Activated CD4-positive, alpha-beta T cell treated with anti-CD3 and anti-CD28 coated beads, Interleukin-2, amount 10 ng/mL, durations not matched to agents 24 days and 14 days (primary cell): ENCODE measurements around the gene ATRX. TPM values are rescaled to one million over a fixed set of nuclear protein-coding genes. Genes with fewer than 3 reads are reported as not detected.
"Not testable (repeated sequence)": the region's sequence is repeated elsewhere in the genome, so short reads cannot be mapped to it uniquely, and the experiment has no call there.

Source experiments
- DNase-seq: peaks from one replicate; pipeline ENCODE4 v3.0.0; 2022
- H3K27ac Mint-ChIP-seq: one replicate; pipeline ENCODE4 v1.8.0; 2022; ENCODE audit warnings: mild to moderate bottlenecking, mixed read lengths
- H3K27me3 Mint-ChIP-seq: one replicate; pipeline ENCODE4 v1.8.0; 2022; ENCODE audit warnings: mixed read lengths
- H3K36me3 Mint-ChIP-seq: one replicate; pipeline ENCODE4 v1.8.0; 2022; ENCODE audit warnings: low read depth, mild to moderate bottlenecking, mixed read lengths
- H3K4me1 Mint-ChIP-seq: one replicate; pipeline ENCODE4 v1.8.0; 2021; ENCODE audit warnings: mixed read lengths
- H3K4me3 Mint-ChIP-seq: one replicate; pipeline ENCODE4 v1.8.0; 2022; ENCODE audit warnings: mild to moderate bottlenecking, moderate library complexity, mixed read lengths
- H3K9me3 Mint-ChIP-seq: one replicate; pipeline ENCODE4 v1.8.0; 2021; ENCODE audit warnings: mixed read lengths
- intact Hi-C: fragments of 100-400 bp; cut with micrococcal nuclease; formaldehyde crosslinking; loops from one replicate; pipeline ENCODE4 v1.15.1; 2023
- total RNA-seq: library from RNA; stranded (reverse); gene quantifications from 2 replicates; pipeline ENCODE4 v1.2.3, GENCODE V29; 2022

The ATRX gene
- total RNA-seq, 1 donor from 2014 or later, result 72.9 TPM

DNA sequence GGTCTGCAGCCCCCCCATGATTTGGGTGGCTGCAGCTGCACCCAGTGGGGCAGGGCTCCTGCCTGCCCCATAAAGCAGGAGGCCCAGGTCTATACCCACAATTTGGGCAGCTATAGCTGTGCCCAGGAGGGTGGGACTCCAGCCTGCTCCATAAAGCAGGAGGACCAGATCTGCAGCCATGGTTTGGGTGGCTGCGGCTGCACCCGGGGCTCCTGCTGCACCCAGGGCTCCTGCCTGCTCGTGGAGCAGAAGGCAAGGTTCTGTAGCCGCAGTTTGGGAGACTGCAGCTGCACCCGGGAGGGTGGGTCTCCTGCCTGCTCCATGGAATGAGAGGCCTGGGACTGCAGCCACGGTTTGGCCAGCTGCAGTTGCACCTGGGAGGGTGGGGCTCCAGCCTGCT lies 81.1 kb downstream of the ATRX start:
- Mint-ChIP-seq H3K27me3 (no peaks in the 10 kb centered on the region), H3K9me3 (peaks cover 3% of the 10 kb centered on the region), H3K36me3 (peaks cover 21% of the 10 kb centered on the region), H3K4me1 (no peaks in the 10 kb centered on the region), H3K4me3 (no peak overlapping the region), H3K27ac (no peak overlapping the region)
- intact Hi-C loops, result no loop called here
- no peak for DNase-seq

- no peak for DNase-seq
Measured at GRCh38 chrX:77698242-77698641, 87.8 kb downstream of the ATRX start.

DNA sequence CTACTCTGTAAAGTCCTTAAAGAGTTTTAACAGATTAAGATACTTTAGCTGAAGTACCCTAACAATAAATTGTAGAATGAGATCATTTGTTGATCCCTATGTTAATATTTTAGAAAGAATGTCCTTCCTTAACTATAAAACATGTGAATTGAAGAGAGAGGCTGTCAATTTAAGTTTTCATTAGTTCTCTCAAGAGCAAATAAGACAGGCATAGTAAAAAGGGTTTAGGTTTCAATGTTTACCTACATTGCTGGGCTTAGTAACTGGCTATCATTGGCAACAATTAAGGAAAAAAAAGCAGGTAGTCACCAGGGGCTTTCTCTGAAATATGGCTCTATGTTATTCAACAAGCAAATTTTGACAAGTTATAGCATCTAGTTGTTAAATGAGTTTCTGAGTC lies 91.5 kb downstream of the ATRX start:
- H3K4me1 Mint-ChIP-seq, result no peaks in the 10 kb centered on the region
- H3K9me3 Mint-ChIP-seq, result no peaks in the 10 kb centered on the region
- H3K27me3 Mint-ChIP-seq, result no peaks in the 10 kb centered on the region
- H3K27ac Mint-ChIP-seq, result no peak overlapping the region
- peaks cover 21% of the 10 kb centered on the region for H3K36me3 Mint-ChIP-seq
- intact Hi-C loops, result no loop called here
- no peak overlapping the region for H3K4me3 Mint-ChIP-seq
- no peak for DNase-seq

More at GRCh38 chrX:77698242-77698641, 87.8 kb downstream of the ATRX start:
- no peak overlapping the region for H3K27ac Mint-ChIP-seq
- no peaks in the 10 kb centered on the region for H3K27me3 Mint-ChIP-seq
- no peak overlapping the region for H3K4me3 Mint-ChIP-seq
- no peaks in the 10 kb centered on the region for H3K4me1 Mint-ChIP-seq
- no peaks in the 10 kb centered on the region for H3K9me3 Mint-ChIP-seq
- intact Hi-C loops, result no loop called here
- H3K36me3 Mint-ChIP-seq, result peaks cover 19% of the 10 kb centered on the region

GRCh38 chrX:77693594-77693993 lies 92.4 kb downstream of the ATRX start:
- Mint-ChIP-seq H3K27ac (no peak overlapping the region), H3K27me3 (no peaks in the 10 kb centered on the region), H3K36me3 (peaks cover 18% of the 10 kb centered on the region), H3K4me3 (no peak overlapping the region), H3K9me3 (no peaks in the 10 kb centered on the region), H3K4me1 (no peaks in the 10 kb centered on the region)
- DNase-seq, result no peak
- intact Hi-C loops, result no loop called here

GRCh38 chrX:77691916-77692315 lies 94.1 kb downstream of the ATRX start:
- peaks cover 23% of the 10 kb centered on the region for H3K36me3 Mint-ChIP-seq
- H3K27ac Mint-ChIP-seq, result no peak overlapping the region
- no peak overlapping the region for H3K4me3 Mint-ChIP-seq
- intact Hi-C loops, result no loop called here
- H3K4me1 Mint-ChIP-seq, result no peaks in the 10 kb centered on the region
- no peaks in the 10 kb centered on the region for H3K27me3 Mint-ChIP-seq
- no peaks in the 10 kb centered on the region for H3K9me3 Mint-ChIP-seq
- DNase-seq, result no peak

DNA sequence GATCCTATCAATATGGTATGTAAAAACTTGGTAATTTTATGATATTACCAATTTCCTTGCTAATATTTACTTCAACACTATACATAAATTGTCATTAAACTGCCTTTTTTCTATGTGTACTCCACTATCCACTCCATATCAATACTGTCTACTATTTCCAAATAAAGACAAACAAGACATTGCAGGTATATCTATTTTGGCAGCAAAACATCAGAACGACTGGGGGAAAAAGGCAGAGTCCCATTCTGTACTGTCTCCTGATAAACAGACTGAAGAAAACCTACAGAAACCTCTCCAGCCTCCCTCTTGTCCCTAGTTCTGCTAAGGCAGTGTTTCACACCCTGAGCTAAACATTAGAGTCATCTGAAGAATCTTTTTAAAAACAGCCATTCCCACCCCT lies 96.6 kb downstream of the ATRX start:
- H3K27me3 Mint-ChIP-seq, result no peaks in the 10 kb centered on the region
- intact Hi-C loops, result no loop called here
- no peaks in the 10 kb centered on the region for H3K4me1 Mint-ChIP-seq
- H3K9me3 Mint-ChIP-seq, result no peaks in the 10 kb centered on the region
- H3K4me3 Mint-ChIP-seq, result no peak overlapping the region
- DNase-seq, result no peak
- no peak overlapping the region for H3K27ac Mint-ChIP-seq
- peaks cover 32% of the 10 kb centered on the region for H3K36me3 Mint-ChIP-seq

- H3K27me3 Mint-ChIP-seq, H3K4me3 Mint-ChIP-seq, H3K9me3 Mint-ChIP-seq, DNase-seq, H3K27ac Mint-ChIP-seq, intact Hi-C loops, H3K4me1 Mint-ChIP-seq: not testable (repeated sequence)
- H3K36me3 Mint-ChIP-seq, result peaks cover 51% of the 10 kb centered on the region
Measured at GRCh38 chrX:77685683-77686082, 100.3 kb downstream of the ATRX start.

DNA sequence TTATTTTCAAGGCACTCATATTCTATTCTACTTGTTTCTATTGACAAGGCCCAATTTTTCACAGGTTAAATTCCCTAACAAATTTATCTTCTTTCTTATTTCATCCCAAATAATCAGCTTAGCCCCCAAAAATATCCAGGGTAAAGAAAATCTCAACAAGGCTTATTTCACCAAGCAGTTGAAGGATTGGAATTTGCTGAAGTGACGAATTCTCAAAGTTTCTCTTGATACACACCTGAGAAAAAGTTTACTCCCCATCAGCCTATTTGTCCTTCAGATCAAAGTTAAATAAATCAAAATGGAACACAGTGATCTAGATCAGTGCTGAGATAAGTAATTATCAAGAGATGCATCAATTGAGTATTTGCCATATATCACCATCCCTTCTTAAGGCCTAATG lies 106.9 kb downstream of the ATRX start:
- no peak overlapping the region for H3K27ac Mint-ChIP-seq
- peaks cover 21% of the 10 kb centered on the region for H3K36me3 Mint-ChIP-seq
- H3K27me3 Mint-ChIP-seq, result no peaks in the 10 kb centered on the region
- DNase-seq, result no peak
- no peak overlapping the region for H3K4me3 Mint-ChIP-seq
- no peaks in the 10 kb centered on the region for H3K9me3 Mint-ChIP-seq
- intact Hi-C loops, result no loop called here
- H3K4me1 Mint-ChIP-seq, result peaks cover 4% of the 10 kb centered on the region

DNA sequence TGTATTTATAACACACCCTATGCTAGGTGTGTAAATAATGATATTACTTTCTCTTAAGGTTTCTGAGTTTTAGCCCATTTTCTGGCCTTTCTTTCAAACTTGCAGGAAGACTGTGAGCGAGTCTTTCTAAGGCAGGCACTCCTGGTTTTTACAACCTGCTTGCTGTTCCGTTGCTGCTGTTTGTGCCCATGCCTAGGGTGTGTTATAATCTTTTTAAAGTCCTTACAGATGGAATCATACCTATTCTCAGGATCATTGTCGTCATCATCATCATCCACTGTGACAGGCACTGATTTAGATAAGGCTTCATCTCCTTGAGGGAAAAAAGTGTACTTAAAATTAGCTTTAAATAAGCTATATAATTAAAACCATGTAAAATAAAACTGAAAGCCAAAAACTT lies 110.0 kb downstream of the ATRX start:
- Mint-ChIP-seq H3K27ac (no peak overlapping the region), H3K36me3 (no peaks in the 10 kb centered on the region), H3K4me1 (no peaks in the 10 kb centered on the region), H3K4me3 (no peak overlapping the region), H3K9me3 (no peaks in the 10 kb centered on the region), H3K27me3 (no peaks in the 10 kb centered on the region)
- intact Hi-C loops, result no loop called here
- no peak for DNase-seq

GRCh38 chrX:77668391-77669237 lies 117.4 kb downstream of the ATRX start:
- H3K9me3 Mint-ChIP-seq, result no peaks in the 10 kb centered on the region
- H3K4me3 Mint-ChIP-seq, result no peak overlapping the region
- intact Hi-C loops, result no loop called here
- H3K4me1 Mint-ChIP-seq, result peaks cover 4% of the 10 kb centered on the region
- peaks cover 11% of the 10 kb centered on the region for H3K36me3 Mint-ChIP-seq
- H3K27ac Mint-ChIP-seq, result no peak overlapping the region
- no peak for DNase-seq
- no peaks in the 10 kb centered on the region for H3K27me3 Mint-ChIP-seq

DNA sequence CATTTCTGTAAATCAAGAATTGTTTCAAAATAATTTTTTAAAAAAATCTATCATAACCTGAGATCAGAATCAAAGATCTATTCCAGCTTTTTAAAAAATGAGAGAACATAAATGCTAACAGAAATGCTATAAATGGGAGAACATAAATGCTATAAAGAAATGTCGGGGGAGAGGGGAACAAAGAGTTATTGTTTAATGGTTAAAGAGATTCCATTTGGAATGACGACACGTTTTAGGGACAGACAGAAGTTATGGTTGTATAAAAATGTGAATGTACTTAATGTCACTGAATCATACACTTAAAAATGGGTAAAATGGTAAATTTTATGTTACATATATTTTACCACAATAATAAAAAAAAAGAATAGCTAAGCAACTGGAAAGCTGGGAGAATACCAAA lies 127.1 kb downstream of the ATRX start:
- H3K4me1 Mint-ChIP-seq, result peaks cover 2% of the 10 kb centered on the region
- H3K9me3 Mint-ChIP-seq, result no peaks in the 10 kb centered on the region
- no peak overlapping the region for H3K4me3 Mint-ChIP-seq
- no peaks in the 10 kb centered on the region for H3K27me3 Mint-ChIP-seq
- intact Hi-C loops, result no loop called here
- H3K27ac Mint-ChIP-seq, result no peak overlapping the region
- no peak for DNase-seq
- peaks cover 18% of the 10 kb centered on the region for H3K36me3 Mint-ChIP-seq

DNA sequence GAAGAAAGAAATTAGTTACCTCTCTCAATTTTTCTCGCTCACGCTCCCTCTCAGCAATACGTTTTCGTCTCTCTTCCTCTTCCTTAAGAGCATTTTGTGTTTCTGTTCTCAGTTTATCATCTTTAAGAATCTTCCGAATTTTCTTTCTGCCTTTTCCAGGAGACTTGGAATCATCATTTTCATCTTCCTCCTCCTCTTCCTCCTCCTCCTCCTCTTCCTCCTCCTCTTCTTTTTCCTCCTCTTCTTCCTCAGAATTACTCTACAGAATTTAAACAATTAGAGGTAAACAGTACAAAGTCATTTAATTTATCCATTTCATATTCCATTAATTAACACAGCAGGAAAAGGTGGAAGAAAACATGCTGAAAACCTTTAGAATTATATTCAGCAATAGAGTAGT lies 133.9 kb downstream of the ATRX start:
- H3K4me3 Mint-ChIP-seq, result no peak overlapping the region
- H3K27me3 Mint-ChIP-seq, result no peaks in the 10 kb centered on the region
- intact Hi-C loops, result no loop called here
- H3K9me3 Mint-ChIP-seq, result no peaks in the 10 kb centered on the region
- no peak overlapping the region for H3K27ac Mint-ChIP-seq
- no peak for DNase-seq
- H3K4me1 Mint-ChIP-seq, result peaks cover 2% of the 10 kb centered on the region
- H3K36me3 Mint-ChIP-seq, result peaks cover 35% of the 10 kb centered on the region

GRCh38 chrX:77640702-77641101 lies 145.3 kb downstream of the ATRX start:
- Mint-ChIP-seq H3K9me3 (peaks cover 8% of the 10 kb centered on the region), H3K4me1 (peaks cover 4% of the 10 kb centered on the region), H3K27ac (no peak overlapping the region), H3K4me3 (no peak overlapping the region), H3K36me3 (peaks cover 54% of the 10 kb centered on the region), H3K27me3 (no peaks in the 10 kb centered on the region)
- intact Hi-C loops, result no loop called here
- no peak for DNase-seq

DNA sequence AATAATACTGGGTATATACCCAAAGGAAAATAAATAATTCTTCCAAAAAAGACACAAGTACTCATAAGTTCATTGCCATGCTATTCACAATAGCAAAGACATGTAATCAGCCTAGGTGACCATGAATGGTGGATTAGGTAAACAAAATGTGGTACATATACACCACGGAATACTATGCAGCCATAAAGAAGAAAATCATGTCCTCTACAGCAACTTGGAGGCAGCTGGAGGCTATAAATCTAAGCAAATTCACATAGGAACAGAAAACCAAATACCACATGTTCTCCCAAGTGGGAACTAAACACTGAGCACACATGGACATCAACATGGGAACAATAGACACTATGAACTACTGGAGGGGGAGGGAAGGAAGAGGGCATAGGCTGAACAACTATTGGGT lies 146.2 kb downstream of the ATRX start:
- no peak for DNase-seq
- peaks cover 4% of the 10 kb centered on the region for H3K4me1 Mint-ChIP-seq
- H3K27me3 Mint-ChIP-seq, result no peaks in the 10 kb centered on the region
- no peak overlapping the region for H3K4me3 Mint-ChIP-seq
- intact Hi-C loops, result no loop called here
- peaks cover 7% of the 10 kb centered on the region for H3K9me3 Mint-ChIP-seq
- peaks cover 50% of the 10 kb centered on the region for H3K36me3 Mint-ChIP-seq
- H3K27ac Mint-ChIP-seq, result no peak overlapping the region

GRCh38 chrX:77638397-77638796 lies 147.6 kb downstream of the ATRX start:
- DNase-seq, result no peak
- no peaks in the 10 kb centered on the region for H3K27me3 Mint-ChIP-seq
- H3K36me3 Mint-ChIP-seq, result peaks cover 49% of the 10 kb centered on the region
- intact Hi-C loops, result no loop called here
- peaks cover 4% of the 10 kb centered on the region for H3K4me1 Mint-ChIP-seq
- H3K27ac Mint-ChIP-seq, result no peak overlapping the region
- H3K9me3 Mint-ChIP-seq, result peaks cover 4% of the 10 kb centered on the region
- no peak overlapping the region for H3K4me3 Mint-ChIP-seq
